ENCODE measurements around the gene R3HDM1.
"Not testable (repeated sequence)": the region's sequence is repeated elsewhere in the genome, so short reads cannot be mapped to it uniquely, and the experiment has no call there.

R3HDM1 gene

DNA sequence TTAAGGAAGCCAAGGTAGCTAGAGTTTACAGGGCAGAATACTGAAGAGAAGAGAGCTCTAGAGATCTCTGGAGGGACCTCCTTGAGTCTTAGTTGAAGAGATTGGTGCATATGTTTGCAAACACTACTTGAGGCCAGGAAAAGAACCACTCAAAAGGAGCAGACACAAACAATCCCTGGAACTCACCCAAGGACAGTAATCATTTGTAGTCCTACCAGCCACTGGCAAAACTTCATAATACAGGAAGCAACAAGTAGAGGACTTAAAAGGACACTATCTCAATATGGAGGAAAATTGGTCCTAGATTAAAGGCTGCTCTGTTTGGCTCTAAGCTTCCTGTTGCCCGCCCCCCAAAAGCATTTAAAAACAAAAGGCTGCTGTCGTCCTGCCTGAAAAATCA is 163.4 kb downstream of the R3HDM1 start:
- H3K27ac ChIP-seq, result no peak overlapping the region
- TF ChIP-seq, protein P1, sequence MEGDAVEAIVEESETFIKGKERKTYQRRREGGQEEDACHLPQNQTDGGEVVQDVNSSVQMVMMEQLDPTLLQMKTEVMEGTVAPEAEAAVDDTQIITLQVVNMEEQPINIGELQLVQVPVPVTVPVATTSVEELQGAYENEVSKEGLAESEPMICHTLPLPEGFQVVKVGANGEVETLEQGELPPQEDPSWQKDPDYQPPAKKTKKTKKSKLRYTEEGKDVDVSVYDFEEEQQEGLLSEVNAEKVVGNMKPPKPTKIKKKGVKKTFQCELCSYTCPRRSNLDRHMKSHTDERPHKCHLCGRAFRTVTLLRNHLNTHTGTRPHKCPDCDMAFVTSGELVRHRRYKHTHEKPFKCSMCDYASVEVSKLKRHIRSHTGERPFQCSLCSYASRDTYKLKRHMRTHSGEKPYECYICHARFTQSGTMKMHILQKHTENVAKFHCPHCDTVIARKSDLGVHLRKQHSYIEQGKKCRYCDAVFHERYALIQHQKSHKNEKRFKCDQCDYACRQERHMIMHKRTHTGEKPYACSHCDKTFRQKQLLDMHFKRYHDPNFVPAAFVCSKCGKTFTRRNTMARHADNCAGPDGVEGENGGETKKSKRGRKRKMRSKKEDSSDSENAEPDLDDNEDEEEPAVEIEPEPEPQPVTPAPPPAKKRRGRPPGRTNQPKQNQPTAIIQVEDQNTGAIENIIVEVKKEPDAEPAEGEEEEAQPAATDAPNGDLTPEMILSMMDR (conservative IDR thresholded peaks at IDR 0.05), result no peak

DNA sequence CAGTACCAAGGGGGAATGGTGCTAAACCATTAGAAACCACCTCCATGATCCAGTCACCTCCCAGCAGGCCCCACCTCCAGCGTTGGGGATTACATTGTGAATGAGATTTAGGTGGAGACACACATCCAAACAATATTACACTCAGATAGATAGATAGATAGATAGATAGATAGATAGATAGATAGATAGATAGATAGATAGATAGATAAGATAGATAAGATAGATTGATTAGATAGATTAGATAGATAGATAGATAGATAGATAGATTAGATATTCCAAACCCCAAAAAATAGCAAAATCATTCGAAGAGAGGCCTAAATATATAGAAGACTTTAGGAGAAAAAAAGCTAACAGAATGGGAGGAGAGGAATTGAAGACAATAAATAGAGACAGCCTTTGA is 167.6 kb downstream of the R3HDM1 start:
- TF ChIP-seq, protein P1 (conservative IDR thresholded peaks at IDR 0.05), result no peak
- no peak overlapping the region for H3K27ac ChIP-seq

DNA sequence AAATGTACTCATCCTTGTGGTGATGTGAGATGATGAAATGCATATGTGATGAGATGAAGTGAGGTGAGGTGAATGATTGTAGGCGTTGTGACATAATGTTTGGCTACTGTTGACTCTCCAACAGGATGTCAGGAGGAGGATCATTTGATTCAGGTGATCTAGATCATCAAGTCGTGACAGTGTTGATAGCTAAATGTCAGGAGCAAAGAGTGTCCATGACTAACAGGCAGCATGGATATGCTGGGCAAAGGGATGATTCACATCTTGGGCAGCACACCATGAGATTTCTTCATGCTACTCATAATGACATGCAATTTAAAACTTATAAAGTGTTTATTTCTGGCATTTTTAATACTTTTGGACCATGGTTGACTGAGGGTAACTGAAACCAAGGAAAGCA is 170.2 kb downstream of the R3HDM1 start:
- no peak overlapping the region for H3K27ac ChIP-seq
- TF ChIP-seq, protein P1 (conservative IDR thresholded peaks at IDR 0.05), result no peak

GRCh38 chr2:135703300-135703699 is 172.0 kb downstream of the R3HDM1 start:
- TF ChIP-seq, protein P1 (conservative IDR thresholded peaks at IDR 0.05), result no peak

GRCh38 chr2:135704075-135704474 is 172.8 kb downstream of the R3HDM1 start:
- not testable (repeated sequence) for H3K27ac ChIP-seq

More at GRCh38 chr2:135703300-135703699, 172.0 kb downstream of the R3HDM1 start:
- H3K27ac ChIP-seq, result no peak overlapping the region

DNA sequence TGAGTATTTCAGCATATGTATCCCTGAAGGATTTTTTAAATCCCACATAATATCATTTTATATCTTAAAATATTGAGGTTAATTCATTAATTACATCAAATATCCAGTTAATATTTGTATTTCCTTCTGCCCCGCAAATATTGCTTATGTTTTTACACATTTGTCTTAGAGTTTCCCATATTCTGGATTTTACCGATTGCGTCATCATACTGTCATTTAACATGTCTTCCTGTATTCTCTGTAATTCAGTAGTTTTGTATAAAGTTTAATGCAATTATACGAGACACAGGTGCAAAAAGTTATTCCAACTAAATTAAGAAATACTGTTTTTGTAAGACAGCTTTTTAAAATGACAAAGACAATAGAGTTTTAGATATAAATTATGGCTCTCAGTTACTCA is 176.9 kb downstream of the R3HDM1 start:
- H3K27ac ChIP-seq, result no peak overlapping the region
- TF ChIP-seq, protein P1 (conservative IDR thresholded peaks at IDR 0.05), result no peak

DNA sequence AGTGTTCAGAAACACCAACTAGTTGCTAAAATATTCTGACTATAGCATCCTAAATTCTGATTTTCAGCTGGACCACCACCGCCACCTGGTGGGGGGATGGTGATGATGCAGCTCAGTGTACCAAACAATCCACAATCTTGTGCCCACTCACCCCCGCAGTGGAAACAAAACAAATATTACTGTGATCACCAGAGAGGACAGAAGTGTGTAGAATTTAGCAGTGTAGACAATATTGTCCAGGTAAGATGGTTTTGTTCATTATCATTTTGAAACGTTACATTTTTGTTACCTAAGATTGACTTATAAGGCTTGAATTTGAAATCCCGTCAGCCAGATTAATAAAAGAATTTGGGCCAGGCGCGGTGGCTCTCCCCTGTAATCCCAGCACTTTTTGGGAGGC is 178.7 kb downstream of the R3HDM1 start:
- TF ChIP-seq, protein P1 (conservative IDR thresholded peaks at IDR 0.05), result peak; percentile 94
- no peak overlapping the region for H3K27ac ChIP-seq

DNA sequence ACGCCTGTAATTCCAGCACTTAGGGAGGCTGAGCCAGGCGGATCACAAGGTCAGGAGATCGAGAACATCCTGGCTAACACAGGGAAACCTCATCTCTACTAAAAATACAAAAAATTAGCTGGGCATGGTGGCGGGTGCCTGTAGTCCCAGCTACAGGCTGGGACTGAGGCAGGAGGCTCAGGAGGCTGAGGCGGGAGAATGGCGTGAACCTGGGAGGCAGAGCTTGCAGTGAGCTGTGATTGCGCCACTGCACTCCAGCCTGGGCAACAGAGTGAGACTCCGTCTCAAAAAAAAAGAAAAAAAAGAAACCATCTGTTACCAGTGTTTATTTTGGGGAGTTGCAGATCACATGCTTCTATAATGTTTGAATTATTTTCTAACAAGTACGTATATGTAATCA is 183.8 kb downstream of the R3HDM1 start:
- not testable (repeated sequence) for H3K27ac ChIP-seq

- no peak overlapping the region for H3K27ac ChIP-seq
- TF ChIP-seq, protein P1 (conservative IDR thresholded peaks at IDR 0.05), result no peak
Observed at GRCh38 chr2:135728064-135728743, 196.9 kb downstream of the R3HDM1 start.
